ENCODE measurements around the gene IRX3. TPM values are rescaled to one million over a fixed set of nuclear protein-coding genes. Genes with fewer than 3 reads are reported as not detected.

Gene IRX3
- total RNA-seq, 4 donors from 2014 or later, result 79.7 to 181 (median 150) TPM

DNA sequence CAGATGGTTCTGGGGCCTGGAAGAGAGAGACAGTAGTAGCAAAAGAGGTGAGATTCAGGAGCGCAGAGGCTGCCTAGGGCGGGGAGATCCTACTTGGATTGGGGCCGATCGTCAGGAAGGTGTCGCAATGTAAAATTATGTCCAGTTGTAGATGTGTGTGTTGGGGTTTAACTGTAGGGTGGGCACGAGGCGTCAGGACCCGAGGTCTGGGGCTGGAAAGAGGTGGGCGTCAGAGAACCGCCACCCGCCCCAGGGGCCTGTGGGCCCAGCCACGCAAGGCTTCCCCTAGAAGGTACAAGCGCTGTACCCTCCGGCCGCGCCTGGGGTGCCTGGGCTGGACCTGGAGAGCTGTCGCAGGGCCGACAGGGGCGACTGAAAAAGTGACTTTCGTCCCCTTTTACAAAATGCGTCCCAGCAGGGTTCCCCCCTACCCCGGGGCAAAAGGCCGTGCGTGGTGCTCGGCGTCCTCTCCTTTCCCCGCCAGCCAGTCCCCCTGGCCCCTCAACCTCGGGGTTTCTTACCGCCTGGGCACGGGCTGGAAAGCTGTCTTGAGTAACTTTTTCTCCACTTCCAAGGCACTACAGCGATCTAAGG is 2.8 kb downstream of the IRX3 start:
- intact Hi-C loops (cut with DNase I; ENCODE audit: low total_unique reads), result loop anchor here (5.0 to 10.0 kb wide), 2 partner anchors 92 to 651 kb away; partner anchors contain the start of gene IRX5
- DNase-seq (ENCODE audit: low spot score in 2 of 2), result peak in 1 of 2 donors; percentile 85
- TF ChIP-seq, protein P1, sequence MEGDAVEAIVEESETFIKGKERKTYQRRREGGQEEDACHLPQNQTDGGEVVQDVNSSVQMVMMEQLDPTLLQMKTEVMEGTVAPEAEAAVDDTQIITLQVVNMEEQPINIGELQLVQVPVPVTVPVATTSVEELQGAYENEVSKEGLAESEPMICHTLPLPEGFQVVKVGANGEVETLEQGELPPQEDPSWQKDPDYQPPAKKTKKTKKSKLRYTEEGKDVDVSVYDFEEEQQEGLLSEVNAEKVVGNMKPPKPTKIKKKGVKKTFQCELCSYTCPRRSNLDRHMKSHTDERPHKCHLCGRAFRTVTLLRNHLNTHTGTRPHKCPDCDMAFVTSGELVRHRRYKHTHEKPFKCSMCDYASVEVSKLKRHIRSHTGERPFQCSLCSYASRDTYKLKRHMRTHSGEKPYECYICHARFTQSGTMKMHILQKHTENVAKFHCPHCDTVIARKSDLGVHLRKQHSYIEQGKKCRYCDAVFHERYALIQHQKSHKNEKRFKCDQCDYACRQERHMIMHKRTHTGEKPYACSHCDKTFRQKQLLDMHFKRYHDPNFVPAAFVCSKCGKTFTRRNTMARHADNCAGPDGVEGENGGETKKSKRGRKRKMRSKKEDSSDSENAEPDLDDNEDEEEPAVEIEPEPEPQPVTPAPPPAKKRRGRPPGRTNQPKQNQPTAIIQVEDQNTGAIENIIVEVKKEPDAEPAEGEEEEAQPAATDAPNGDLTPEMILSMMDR (IDR thresholded peaks at IDR 0.05), result no peak
- no peak for TF ChIP-seq POLR2A (IDR thresholded peaks at IDR 0.05)

DNA sequence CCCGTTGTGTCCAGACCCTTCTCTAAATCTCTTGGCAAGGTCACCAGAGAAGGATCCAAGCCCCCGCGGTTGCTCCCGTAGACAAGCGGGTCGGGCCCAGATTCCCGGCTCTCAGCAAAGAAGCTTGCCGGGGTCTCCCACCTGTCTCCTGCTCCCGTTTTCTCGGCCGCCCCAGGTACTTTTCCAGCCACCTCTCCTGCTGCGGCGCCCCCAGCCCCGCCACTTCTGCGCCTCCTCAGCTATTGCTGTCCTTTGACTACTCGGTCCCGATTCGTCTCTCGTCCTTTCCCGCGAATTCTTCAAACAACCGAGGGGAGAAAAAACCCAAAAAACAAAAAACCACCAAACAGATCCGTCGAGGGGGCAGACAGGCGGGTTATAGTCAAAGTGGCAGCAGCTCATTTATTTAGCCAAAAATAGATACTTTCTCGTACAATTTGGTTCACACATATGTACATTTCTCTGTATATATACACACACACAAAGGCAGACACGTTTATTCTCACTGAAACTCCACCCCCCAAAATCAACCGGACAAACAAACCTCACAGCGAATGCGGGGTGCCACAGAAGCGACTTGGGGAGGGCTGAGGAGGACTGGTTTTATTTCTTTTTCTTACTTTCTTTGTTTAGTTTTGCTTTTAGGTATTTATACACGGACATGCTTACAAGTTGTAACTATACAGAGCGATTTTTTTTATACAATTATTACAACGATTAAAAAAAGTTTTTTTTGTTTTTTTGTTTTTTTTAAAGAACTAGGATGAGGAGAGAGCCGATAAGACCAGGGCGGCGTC is 3.5 kb downstream of the IRX3 start:
- 62 to 73% methylated on average over 37 of the region's 37 CpGs for WGBS, 2 donors
- intact Hi-C loops (cut with DNase I; ENCODE audit: low total_unique reads), result loop anchor here (5.0 to 10.0 kb wide), 2 partner anchors 91 to 652 kb away; partner anchors contain the start of gene IRX5
- H3K4me3 ChIP-seq (ENCODE audit: low read depth, poor library complexity, severe bottlenecking), result no peak overlapping the region
- peak in 1 of 2 donors; percentile 87 for DNase-seq (ENCODE audit: low spot score in 2 of 2)
- TF ChIP-seq, protein P1 (IDR thresholded peaks at IDR 0.05), result no peak
- TF ChIP-seq POLR2A (IDR thresholded peaks at IDR 0.05), result no peak

More for the DNA sequence above, 2.8 kb downstream of the IRX3 start:
- WGBS, 2 donors, result 63 to 70% methylated on average over 31 of the region's 31 CpGs
- peak overlapping the region; percentile 75 for H3K4me3 ChIP-seq (ENCODE audit: low read depth, poor library complexity, severe bottlenecking)

DNA sequence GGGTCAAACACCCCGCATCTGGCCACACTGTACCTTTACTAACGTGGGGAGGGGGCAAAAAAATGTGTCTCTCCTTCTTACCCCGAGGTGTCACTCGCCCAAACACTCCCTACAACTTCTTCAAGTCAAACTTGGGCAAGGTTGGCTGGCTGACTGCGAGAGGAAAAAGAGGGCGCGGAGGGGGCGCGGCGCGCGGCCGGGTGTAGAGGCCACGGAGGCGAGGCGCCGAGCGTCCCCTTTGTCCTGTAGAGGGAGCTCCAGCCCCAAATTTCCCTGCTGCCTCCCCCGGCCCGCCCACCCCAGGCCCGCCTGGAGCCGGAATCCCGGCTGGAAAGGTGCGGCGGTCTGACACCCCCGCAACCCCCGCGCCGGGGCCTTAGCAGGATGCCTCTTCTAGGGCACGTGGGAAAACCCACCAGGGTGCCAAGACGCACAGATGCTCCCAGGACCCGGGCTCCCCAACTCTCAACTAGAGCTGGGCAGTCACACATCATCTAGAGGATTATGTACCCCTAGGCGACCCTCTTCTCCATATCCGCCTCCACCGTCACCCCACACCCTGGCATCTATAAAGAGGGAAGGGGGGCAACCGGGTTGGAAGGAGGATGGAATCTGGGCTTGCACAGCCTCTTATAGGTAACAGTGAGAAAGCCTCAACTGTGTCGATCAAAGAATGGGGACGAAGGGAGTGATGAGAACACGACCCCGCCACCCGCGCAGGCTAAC is 4.2 kb downstream of the IRX3 start:
- intact Hi-C loops (cut with DNase I; ENCODE audit: low total_unique reads), result loop anchor here (5.0 to 10.0 kb wide), 2 partner anchors 90 to 652 kb away; partner anchors contain the start of gene IRX5
- 67 to 68% methylated on average over 31 to 38 of the region's 42 CpGs for WGBS, 2 donors
- peak in 1 of 2 donors; percentile 88 for DNase-seq (ENCODE audit: low spot score in 2 of 2)
- TF ChIP-seq, protein P1 (IDR thresholded peaks at IDR 0.05), result no peak
- no peak for TF ChIP-seq POLR2A (IDR thresholded peaks at IDR 0.05)
- no peak overlapping the region for H3K4me3 ChIP-seq (ENCODE audit: low read depth, poor library complexity, severe bottlenecking)

DNA sequence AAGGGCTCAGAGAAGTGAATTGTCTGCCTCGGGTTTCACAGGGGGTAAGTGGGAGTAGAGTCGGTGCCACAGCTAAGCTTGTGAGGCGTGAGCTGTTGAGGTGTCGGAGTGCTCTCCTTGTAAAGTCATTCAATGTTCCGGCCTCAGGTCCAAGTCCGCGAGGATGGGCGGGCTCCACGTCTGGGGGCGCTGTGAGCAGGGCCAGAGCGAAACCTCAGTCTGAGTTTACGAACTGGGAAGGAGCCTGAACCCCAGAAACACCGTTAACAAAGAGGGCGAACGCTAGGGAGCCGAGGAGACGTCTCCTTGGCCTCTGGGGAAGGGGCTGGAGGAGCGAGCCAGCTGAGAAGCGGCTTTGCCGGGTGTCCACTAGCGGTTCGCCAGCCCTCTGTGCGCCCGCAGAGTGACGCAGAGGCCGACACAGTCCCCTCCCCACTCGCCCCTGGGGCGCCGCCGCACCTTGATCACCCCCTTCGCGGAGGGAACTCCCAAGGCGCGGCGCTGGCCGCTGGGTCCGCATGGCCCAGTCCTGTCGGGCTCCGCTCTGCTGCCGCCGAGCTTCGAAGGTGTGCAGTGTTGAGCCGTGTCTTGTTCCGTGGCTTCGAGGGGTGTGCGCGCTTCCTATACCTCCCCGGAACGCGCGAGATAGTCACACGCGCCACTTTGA is 4.9 kb downstream of the IRX3 start:
- TF ChIP-seq POLR2A (IDR thresholded peaks at IDR 0.05), result no peak
- TF ChIP-seq, protein P1 (IDR thresholded peaks at IDR 0.05), result no peak
- 77 to 84% methylated on average over 53 of the region's 53 CpGs for WGBS, 2 donors
- intact Hi-C loops (cut with DNase I; ENCODE audit: low total_unique reads), result loop anchor here (5.0 to 10.0 kb wide), 2 partner anchors 89 to 653 kb away; partner anchors contain the start of gene IRX5
- DNase-seq (ENCODE audit: low spot score in 2 of 2), result peak in 1 of 2 donors; percentile 82
- no peak overlapping the region for H3K4me3 ChIP-seq (ENCODE audit: low read depth, poor library complexity, severe bottlenecking)

DNA sequence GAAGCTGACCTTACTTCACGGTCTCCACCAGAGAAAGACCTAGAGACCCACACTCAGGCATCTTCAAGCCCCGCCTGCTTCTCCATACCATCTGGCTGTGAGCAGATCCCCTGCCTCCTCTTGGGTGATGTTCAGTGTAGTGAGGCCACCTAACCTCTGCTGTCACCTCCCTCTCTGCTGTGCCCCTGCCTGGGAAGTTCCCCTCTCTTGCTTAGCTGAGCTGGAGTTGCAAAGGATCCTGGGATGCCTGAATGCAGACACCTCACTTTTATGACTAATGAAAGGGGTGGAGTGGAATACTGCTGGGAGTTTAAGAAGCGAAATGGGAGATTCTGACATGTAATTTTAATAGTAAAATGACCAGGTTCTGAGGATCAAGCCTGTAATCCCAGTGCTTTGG is 5.8 kb downstream of the IRX3 start:
- no peak overlapping the region for H3K4me3 ChIP-seq (ENCODE audit: low read depth, poor library complexity, severe bottlenecking)
- DNase-seq (ENCODE audit: low spot score in 2 of 2), result peak in 1 of 2 donors; percentile 53
- intact Hi-C loops (cut with DNase I; ENCODE audit: low total_unique reads), result loop anchor here (5.0 to 10.0 kb wide), 2 partner anchors 88 to 654 kb away; partner anchors contain the start of gene IRX5
- 80 to 81% methylated on average over 3 of the region's 3 CpGs for whole genome bisulfite sequencing, 2 donors
- TF ChIP-seq POLR2A (IDR thresholded peaks at IDR 0.05), result no peak
- TF ChIP-seq, protein P1 (IDR thresholded peaks at IDR 0.05), result no peak

Data from lower leg skin (tissue), 4 donors.